ENCODE data around the gene XRCC4. TPM values are rescaled to one million over a fixed set of nuclear protein-coding genes. Genes with fewer than 3 reads are reported as not detected.

Gene XRCC4
- 10 to 100 TPM in 2 of 3 donors, 1 to 10 TPM in 1; 8.8 to 10.8 (median 10.4) TPM for total RNA-seq

DNA sequence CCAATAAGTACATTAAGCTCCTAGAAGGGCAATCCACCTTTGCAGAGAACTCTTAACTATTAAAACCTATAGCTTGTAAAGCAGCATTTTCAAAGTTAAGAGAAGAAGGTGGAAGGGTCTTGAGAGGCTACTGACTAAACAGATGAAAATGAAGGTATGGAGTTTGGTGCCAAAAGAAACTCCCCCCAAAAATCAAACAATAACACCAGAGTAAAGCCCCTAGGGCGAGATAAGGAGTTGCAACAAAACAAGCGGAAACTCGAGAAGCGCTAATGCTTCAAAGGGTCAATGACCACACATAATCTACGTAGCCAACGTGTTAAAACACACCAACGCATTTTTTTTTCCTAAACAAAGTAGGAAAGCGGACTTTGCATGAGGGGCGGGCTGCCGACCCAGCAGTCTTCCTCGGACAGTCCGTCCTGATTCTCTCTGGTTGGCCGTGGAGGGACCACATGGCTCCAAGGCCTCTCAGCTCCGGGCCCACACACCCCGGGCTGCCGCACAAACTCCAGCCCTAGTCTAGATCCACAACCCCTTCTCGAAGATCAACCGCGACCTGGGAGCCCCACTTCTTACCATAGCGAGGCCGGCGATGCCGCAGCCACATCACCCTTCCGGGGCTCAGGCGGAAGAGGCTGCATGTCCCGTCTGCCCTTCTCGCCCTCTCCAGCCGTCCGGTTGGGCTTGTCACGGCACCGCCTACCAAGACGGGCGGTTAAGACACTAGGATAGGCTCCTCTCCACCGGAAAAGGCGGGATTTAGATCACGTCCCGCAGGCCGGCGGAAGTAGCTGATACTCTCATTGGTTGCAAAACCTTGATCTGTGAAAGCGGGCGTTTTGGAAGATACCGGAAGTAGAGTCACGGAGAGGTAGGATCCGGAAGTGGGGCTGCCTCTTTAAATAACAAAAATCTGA, at the start of gene XRCC4, which contains the start of gene TMEM167A:
Gene XRCC4, plus strand, starts transcription at position 806 of the 920 bp plus-strand sequence. CDS start 27,373 bp downstream, outside the sequence.
Gene TMEM167A, minus strand, starts transcription at position 653 of the 920 bp plus-strand sequence. Its CDS starts 71 bp downstream, at position 582.
- H3K27me3 ChIP-seq, result no peaks in the 10 kb centered on the region

DNA sequence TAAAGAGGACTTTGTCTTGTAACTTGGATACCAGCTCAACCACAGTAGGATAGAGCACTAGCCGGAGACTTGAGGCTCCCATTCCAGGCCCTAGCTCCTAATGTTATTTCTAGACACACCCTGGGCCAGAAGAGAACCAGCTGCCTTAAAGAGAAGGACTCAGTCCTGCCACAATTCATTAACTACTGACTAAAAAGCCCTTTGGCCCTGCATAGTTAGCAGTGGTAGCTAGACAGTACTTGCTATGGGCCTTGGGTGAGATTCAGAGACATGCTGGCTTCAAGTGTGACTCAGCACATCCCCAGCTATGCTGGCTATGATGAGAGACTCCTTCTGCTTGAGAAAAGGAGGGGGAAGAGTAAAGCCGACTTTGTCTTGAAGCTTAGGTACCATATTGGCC, 47.4 kb upstream of the XRCC4 start:
- Histone ChIP-seq H3K9me3 (no peaks in the 10 kb centered on the region), H3K4me1 (no peaks in the 10 kb centered on the region), H3K4me3 (no peak overlapping the region), H3K27ac (no peak overlapping the region), H3K27me3 (no peaks in the 10 kb centered on the region), H3K36me3 (no peaks in the 10 kb centered on the region)
- intact Hi-C loops (cut with DNase I; ENCODE audit: low total_unique reads), result no loop called here
- TF ChIP-seq POLR2A (IDR thresholded peaks at IDR 0.05), result no peak
- TF ChIP-seq POLR2AphosphoS5 (IDR thresholded peaks at IDR 0.05), result no peak
- TF ChIP-seq, protein P1, sequence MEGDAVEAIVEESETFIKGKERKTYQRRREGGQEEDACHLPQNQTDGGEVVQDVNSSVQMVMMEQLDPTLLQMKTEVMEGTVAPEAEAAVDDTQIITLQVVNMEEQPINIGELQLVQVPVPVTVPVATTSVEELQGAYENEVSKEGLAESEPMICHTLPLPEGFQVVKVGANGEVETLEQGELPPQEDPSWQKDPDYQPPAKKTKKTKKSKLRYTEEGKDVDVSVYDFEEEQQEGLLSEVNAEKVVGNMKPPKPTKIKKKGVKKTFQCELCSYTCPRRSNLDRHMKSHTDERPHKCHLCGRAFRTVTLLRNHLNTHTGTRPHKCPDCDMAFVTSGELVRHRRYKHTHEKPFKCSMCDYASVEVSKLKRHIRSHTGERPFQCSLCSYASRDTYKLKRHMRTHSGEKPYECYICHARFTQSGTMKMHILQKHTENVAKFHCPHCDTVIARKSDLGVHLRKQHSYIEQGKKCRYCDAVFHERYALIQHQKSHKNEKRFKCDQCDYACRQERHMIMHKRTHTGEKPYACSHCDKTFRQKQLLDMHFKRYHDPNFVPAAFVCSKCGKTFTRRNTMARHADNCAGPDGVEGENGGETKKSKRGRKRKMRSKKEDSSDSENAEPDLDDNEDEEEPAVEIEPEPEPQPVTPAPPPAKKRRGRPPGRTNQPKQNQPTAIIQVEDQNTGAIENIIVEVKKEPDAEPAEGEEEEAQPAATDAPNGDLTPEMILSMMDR (IDR thresholded peaks at IDR 0.05), result no peak
- no peak for DNase-seq (ENCODE audit: low spot score in 2 of 2)

More for the DNA sequence above, at the start of gene XRCC4, which contains the start of gene TMEM167A:
- no peaks in the 10 kb centered on the region for H3K9me3 ChIP-seq
- DNase-seq (ENCODE audit: low spot score in 2 of 2), result peak; percentile 96 to 97
- H3K27ac ChIP-seq, result peak within 1 kb of the TSS; percentile 87 to 90
- no peaks in the 10 kb centered on the region for H3K4me1 ChIP-seq
- TF ChIP-seq POLR2A (IDR thresholded peaks at IDR 0.05), result peak; percentile 76
- TF ChIP-seq POLR2AphosphoS5 (IDR thresholded peaks at IDR 0.05), result peak; percentile 89 to 94 (median 90)
- TF ChIP-seq, protein P1 (IDR thresholded peaks at IDR 0.05), result no peak
- no peaks in the 10 kb centered on the region for H3K36me3 ChIP-seq
- H3K4me3 ChIP-seq, result peak within 1 kb of the TSS; percentile 76 to 90 (median 90)
- intact Hi-C loops (cut with DNase I; ENCODE audit: low total_unique reads), result no loop called here

DNA sequence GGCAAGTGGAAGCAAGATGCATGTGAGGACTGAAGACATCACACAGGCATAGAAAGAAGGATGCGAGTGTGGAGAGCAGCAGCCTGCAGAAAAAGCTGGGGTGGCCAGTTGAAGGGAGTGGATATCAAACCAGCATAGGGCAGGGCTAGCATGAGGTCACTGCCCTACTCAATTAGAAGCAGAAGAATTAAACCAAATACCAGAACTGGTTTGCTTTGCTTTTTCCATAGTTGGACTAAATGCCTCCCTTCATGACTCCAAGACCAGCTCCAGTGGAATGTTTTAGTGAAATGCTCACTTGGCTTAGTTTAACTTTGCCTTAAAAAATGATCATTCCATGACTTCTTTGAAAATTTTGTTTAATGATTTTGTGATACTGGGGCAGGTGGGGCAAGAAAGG, 46.0 kb upstream of the XRCC4 start:
- intact Hi-C loops (cut with DNase I; ENCODE audit: low total_unique reads), result no loop called here
- no peaks in the 10 kb centered on the region for H3K36me3 ChIP-seq
- no peaks in the 10 kb centered on the region for H3K4me1 ChIP-seq
- no peaks in the 10 kb centered on the region for H3K9me3 ChIP-seq
- TF ChIP-seq POLR2AphosphoS5 (IDR thresholded peaks at IDR 0.05) (no peak), POLR2A (IDR thresholded peaks at IDR 0.05) (no peak)
- TF ChIP-seq, protein P1 (IDR thresholded peaks at IDR 0.05), result no peak
- no peak for DNase-seq (ENCODE audit: low spot score in 2 of 2)
- H3K27ac ChIP-seq, result no peak overlapping the region
- H3K4me3 ChIP-seq, result no peak overlapping the region
- no peaks in the 10 kb centered on the region for H3K27me3 ChIP-seq

DNA sequence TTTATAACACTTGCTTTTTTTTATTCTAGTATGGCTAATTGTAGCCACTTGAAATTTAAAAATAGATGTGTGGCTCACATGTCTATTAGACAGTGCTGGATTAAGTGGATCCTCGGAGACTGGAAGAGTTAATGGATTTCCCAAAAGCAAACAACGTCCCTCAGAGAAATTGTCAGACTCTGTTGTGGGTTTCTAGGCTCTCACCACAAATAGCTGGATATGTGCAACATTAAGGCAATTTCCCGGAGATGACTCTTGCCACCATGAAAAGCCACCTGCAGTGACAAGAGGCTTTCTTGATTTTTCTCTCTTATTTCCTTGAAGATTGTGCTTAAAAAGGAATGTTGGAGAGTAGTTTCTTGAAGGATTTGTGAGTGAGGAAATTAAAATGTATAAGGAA, 43.3 kb upstream of the XRCC4 start:
- TF ChIP-seq POLR2AphosphoS5 (IDR thresholded peaks at IDR 0.05), result no peak
- TF ChIP-seq, protein P1 (IDR thresholded peaks at IDR 0.05), result no peak
- no peak for TF ChIP-seq POLR2A (IDR thresholded peaks at IDR 0.05)
- DNase-seq (ENCODE audit: low spot score in 2 of 2), result no peak
- Histone ChIP-seq H3K4me3 (no peak overlapping the region), H3K4me1 (no peaks in the 10 kb centered on the region), H3K27ac (no peak overlapping the region), H3K27me3 (no peaks in the 10 kb centered on the region), H3K36me3 (no peaks in the 10 kb centered on the region), H3K9me3 (no peaks in the 10 kb centered on the region)
- intact Hi-C loops (cut with DNase I; ENCODE audit: low total_unique reads), result no loop called here

All from breast epithelium (tissue), 4 donors.